Vagina (tissue), 2 donors: ENCODE measurements around the gene KRT14. TPM values are rescaled to one million over a fixed set of nuclear protein-coding genes. Genes with fewer than 3 reads are reported as not detected.

ENCODE experiments used
- DNase-seq, 2 donors: peaks; one replicate each; pipeline ENCODE4 v3.0.0-alpha.2; 2017; ENCODE audit errors: extremely low spot score in 2 of 2
- H3K27ac ChIP-seq: fragments of 200-600 bp; sonication (generic); one replicate; pipeline ENCODE4 v1.5.1; 2019
- H3K27me3 ChIP-seq: fragments of 200-600 bp; sonication (generic); one replicate; pipeline ENCODE4 v1.5.1; 2019
- H3K36me3 ChIP-seq, 2 donors: fragments of 200-600 bp; sonication (generic); one replicate each; pipeline ENCODE4 v1.5.1; 2017 to 2019
- H3K4me1 ChIP-seq: fragments of 200-600 bp; sonication (generic); one replicate; pipeline ENCODE4 v1.5.1; 2019
- H3K4me3 ChIP-seq, 2 donors: fragments of 200-600 bp; sonication (generic); 1 replicate in 1 of 2; 2 replicates in 1 of 2; pipeline ENCODE4 v1.5.1; 2016 to 2019
- H3K9me3 ChIP-seq: fragments of 200-600 bp; sonication (generic); one replicate; pipeline ENCODE4 v1.5.1; 2019
- CTCF ChIP-seq, 3 experiments: fragments of 450-650 bp in 2 of 3; fragments of 200-600 bp in 1 of 3; sonication (generic) in 1 of 3; IDR thresholded peaks; one replicate each; pipeline ENCODE4 v1.5.1; 2017 to 2019; ENCODE audit warnings: antibody characterized with exemption in 3 of 3, mild to moderate bottlenecking in 2 of 3, moderate library complexity in 2 of 3
- POLR2A ChIP-seq, 2 donors: fragments of 450-650 bp; IDR thresholded peaks; one replicate each; pipeline ENCODE4 v1.6.1; 2017; ENCODE audit warnings: antibody characterized with exemption in 2 of 2, mild to moderate bottlenecking in 2 of 2, moderate library complexity in 2 of 2
- POLR2AphosphoS5 ChIP-seq, 2 donors: sonication (generic); formaldehyde crosslinking; IDR thresholded peaks; one replicate each; pipeline ENCODE4 v1.9.0; 2017; ENCODE audit warnings: antibody characterized with exemption in 2 of 2, mild to moderate bottlenecking in 2 of 2, low read depth in 1 of 2; ENCODE audit not compliant: insufficient read depth in 1 of 2
- intact Hi-C: fragments of 100-400 bp; cut with DNase I; formaldehyde crosslinking; loops from one replicate; pipeline ENCODE4 v1.15.1; 2023
- total RNA-seq: library from RNA; depleted of rRNA; stranded (reverse); fragments of >200 nt; gene quantifications from one replicate; pipeline ENCODE4 v1.2.3, GENCODE V29; 2016

KRT14 gene
- total RNA-seq, 1 donor from 2014 or later: 1,546 TPM

GRCh38 chr17:41551365-41551764, 35.3 kb downstream of the KRT14 start:
- intact Hi-C loops: loop anchor here (10.0 kb wide), 1 partner anchor 637 kb away; no protein-coding TSS in a partner anchor
- Histone ChIP-seq H3K9me3 (no peaks in the 10 kb centered on the region), H3K27me3 (no peaks in the 10 kb centered on the region), H3K4me1 (peaks cover 37% of the 10 kb centered on the region), H3K36me3 (no peaks in the 10 kb centered on the region), H3K4me3 (no peak overlapping the region), H3K27ac (no peak overlapping the region)
- no peak for DNase-seq
- TF ChIP-seq CTCF (IDR thresholded peaks at IDR 0.05): no peak
- no peak for TF ChIP-seq POLR2A (IDR thresholded peaks at IDR 0.05)
- TF ChIP-seq POLR2AphosphoS5 (IDR thresholded peaks at IDR 0.05; ENCODE audit: insufficient read depth in 1 of 2, low read depth in 1 of 2): no peak

DNA sequence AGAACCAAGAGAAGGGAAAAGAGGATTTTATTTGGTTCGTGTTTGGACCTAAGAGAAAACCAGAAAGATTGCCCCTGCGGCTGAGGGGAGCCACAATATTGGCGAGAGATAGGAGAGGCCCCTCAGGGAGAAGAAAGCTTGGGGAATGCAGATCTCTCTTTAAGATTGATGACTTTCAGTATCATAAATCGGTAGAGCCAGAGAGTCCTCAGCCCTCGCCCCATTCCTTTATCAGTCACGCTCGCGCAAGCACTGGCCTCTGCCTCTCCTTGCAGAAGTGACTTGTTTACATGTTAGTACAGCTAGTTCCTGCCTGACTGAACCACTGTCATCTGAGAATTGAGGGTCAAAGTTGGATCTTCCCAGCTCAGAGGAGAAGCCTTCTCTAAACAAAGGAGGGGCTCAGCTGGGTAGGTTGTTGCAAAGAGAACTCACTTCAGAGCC, 37.1 kb downstream of the KRT14 start:
- peak in 1 of 2 donors; percentile 92 for DNase-seq
- peak overlapping the region; percentile 92 for H3K27ac ChIP-seq
- intact Hi-C loops: loop anchor here (10.0 kb wide), 1 partner anchor 635 kb away; no protein-coding TSS in a partner anchor

GRCh38 chr17:41548844-41549595, 37.7 kb downstream of the KRT14 start:
- intact Hi-C loops: loop anchor here (1.0 kb wide), 1 partner anchor 102 kb away; no protein-coding TSS in a partner anchor
- TF ChIP-seq POLR2AphosphoS5 (IDR thresholded peaks at IDR 0.05; ENCODE audit: insufficient read depth in 1 of 2, low read depth in 1 of 2): peak; percentile 60 to 69
- peak; percentile 74 to 81 (median 76) for TF ChIP-seq CTCF (IDR thresholded peaks at IDR 0.05)
- no peak for TF ChIP-seq POLR2A (IDR thresholded peaks at IDR 0.05)
- no peaks in the 10 kb centered on the region for H3K27me3 ChIP-seq
- peak overlapping the region; percentile 11 to 22 for H3K4me3 ChIP-seq
- peak overlapping the region; percentile 92 for H3K27ac ChIP-seq
- no peaks in the 10 kb centered on the region for H3K9me3 ChIP-seq
- no peaks in the 10 kb centered on the region for H3K36me3 ChIP-seq
- DNase-seq: no peak
- peaks cover 37% of the 10 kb centered on the region for H3K4me1 ChIP-seq

More for the DNA sequence above, 37.1 kb downstream of the KRT14 start:
- H3K4me1 ChIP-seq: peaks cover 37% of the 10 kb centered on the region
- H3K4me3 ChIP-seq: no peak overlapping the region
- no peaks in the 10 kb centered on the region for H3K27me3 ChIP-seq
- no peaks in the 10 kb centered on the region for H3K36me3 ChIP-seq
- TF ChIP-seq POLR2AphosphoS5 (IDR thresholded peaks at IDR 0.05; ENCODE audit: insufficient read depth in 1 of 2, low read depth in 1 of 2): peak in 1 of 2 donors; percentile 44
- no peak for TF ChIP-seq POLR2A (IDR thresholded peaks at IDR 0.05)
- TF ChIP-seq CTCF (IDR thresholded peaks at IDR 0.05): no peak
- H3K9me3 ChIP-seq: no peaks in the 10 kb centered on the region

DNA sequence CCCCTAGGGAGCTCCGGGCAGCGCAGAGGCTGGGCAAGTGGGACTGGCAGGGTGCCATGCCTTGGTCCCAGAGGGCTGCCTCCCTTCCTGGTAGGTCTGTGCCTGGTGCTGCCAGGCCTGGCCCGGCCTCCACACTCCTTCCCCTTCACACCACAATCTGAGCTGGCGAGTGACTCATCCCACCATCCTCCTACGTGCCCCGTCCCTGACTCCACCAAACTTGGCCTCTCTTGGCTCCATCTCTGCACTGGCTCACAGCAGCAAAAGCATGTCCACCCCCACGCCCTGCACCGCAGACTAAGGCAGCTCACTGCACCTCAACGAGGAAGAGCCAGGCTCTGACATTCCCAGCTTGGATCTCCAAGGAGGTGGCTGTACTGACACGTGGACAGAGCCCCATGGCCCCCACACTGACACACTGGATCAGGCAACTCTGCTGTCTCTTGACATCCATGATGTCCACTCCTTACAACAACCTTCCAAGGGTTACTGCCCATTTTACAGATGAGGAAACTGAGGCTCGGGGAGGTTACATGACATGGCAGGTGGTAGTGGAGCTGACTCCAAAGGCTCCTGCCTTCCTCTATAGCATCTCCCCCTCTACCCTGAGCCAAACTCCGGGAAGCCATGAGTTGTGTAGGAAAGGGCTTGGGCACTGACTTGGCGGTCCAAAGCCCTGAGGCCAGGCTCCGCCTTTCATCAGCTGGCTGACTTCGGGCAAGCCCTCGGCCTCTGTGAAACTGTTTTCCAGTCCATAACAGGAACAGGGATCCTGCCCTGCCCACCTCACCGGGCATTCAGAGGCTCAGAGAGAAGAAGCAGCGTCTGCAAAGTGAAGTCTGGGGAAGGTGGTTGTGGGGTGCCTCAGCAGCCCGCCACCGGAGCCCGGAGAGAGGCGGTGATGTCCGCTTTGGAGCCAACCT, 38.5 kb downstream of the KRT14 start:
- TF ChIP-seq POLR2A (IDR thresholded peaks at IDR 0.05): no peak
- peak; percentile 41 to 54 for TF ChIP-seq POLR2AphosphoS5 (IDR thresholded peaks at IDR 0.05; ENCODE audit: insufficient read depth in 1 of 2, low read depth in 1 of 2)
- H3K27ac ChIP-seq: peak overlapping the region; percentile 92
- H3K4me3 ChIP-seq: peak overlapping the region; percentile 11 to 22
- no peaks in the 10 kb centered on the region for H3K36me3 ChIP-seq
- H3K9me3 ChIP-seq: no peaks in the 10 kb centered on the region
- intact Hi-C loops: loop anchor here (1.0 kb wide), 1 partner anchor 103 kb away; no protein-coding TSS in a partner anchor
- no peaks in the 10 kb centered on the region for H3K27me3 ChIP-seq
- H3K4me1 ChIP-seq: peaks cover 37% of the 10 kb centered on the region
- DNase-seq: peak in 1 of 2 donors; percentile 91

DNA sequence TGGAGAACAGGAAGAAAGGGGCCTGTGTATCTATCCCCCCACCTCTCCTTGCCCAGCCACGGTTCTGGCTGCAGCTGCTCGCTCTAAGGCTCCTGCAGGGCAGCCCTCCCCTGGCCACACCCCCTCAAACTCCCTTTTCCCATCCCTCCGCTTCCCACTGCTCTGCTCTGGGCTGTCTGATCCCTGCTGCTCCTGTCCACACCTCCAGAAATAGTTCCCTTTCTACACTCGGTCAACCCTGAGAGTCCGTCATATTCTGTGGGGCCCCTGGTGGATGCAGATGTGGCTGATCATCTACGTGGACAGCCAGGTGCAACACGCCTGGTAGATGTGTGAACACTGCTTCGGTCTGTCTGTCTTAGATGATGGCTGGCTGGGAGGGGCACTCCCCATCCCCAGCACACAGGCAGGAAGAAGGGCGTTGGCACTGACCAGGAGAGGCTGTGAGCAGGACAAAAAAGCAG, 39.3 kb downstream of the KRT14 start:
- Histone ChIP-seq H3K4me1 (peaks cover 37% of the 10 kb centered on the region), H3K27me3 (no peaks in the 10 kb centered on the region), H3K4me3 (no peak overlapping the region), H3K9me3 (no peaks in the 10 kb centered on the region), H3K36me3 (no peaks in the 10 kb centered on the region), H3K27ac (peak overlapping the region; percentile 92)
- intact Hi-C loops: no loop called here
- TF ChIP-seq CTCF (IDR thresholded peaks at IDR 0.05) (no peak), POLR2A (IDR thresholded peaks at IDR 0.05) (no peak), POLR2AphosphoS5 (IDR thresholded peaks at IDR 0.05; ENCODE audit: insufficient read depth in 1 of 2, low read depth in 1 of 2) (no peak)
- no peak for DNase-seq
